HK-2 (cell line): ENCODE results near the gene FAM50B.

Experiments
- DNase-seq: peaks from one replicate; pipeline ENCODE4 v3.0.0-alpha.2; 2018; ENCODE audit not compliant: unreplicated experiment

The FAM50B gene

GRCh38 chr6:3872370-3872854 is 23.2 kb downstream of the FAM50B start:
- no peak for DNase-seq

DNA sequence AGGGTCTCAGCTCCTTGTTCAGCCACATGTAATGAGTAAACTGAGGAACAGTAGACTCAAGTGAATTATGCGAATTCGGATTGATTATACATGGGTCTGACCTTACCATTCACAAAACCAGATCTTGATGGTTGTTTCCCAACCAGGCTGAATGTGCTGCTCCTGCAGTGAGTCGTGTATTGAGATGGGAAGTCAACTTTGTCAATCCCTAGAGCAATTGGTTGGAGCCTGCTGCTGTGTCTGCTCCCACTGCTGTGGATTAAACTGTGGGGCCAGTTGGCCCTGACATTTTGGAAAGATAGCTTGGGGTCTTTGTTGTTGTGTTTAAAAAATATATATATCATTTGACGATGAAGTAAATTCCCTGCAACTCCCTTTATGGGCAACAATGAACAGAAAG is 23.9 kb downstream of the FAM50B start:
- DNase-seq: no peak

DNA sequence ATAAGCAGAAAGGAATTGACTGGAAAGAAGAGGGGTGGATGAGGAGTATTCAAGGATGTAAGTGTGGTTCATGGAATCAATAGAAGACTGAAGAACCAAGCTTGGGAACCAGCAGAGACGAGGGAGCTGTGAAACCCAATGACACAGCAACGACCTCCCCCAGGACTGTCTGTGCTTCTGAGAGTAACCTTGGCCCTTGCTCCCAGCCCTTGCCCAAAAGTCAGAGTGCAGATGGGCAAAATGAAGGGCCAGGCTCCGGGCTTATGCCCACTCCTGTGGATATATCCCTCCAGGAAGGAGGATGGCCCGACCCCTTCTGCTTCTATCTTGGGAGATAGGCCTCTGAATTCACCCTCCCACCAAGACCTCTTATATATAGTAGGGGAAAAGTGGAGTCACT is 24.9 kb downstream of the FAM50B start:
- no peak for DNase-seq

- no peak for DNase-seq
These were observed 26.3 kb downstream of the FAM50B start for GRCh38 chr6:3875486-3875885.

DNA sequence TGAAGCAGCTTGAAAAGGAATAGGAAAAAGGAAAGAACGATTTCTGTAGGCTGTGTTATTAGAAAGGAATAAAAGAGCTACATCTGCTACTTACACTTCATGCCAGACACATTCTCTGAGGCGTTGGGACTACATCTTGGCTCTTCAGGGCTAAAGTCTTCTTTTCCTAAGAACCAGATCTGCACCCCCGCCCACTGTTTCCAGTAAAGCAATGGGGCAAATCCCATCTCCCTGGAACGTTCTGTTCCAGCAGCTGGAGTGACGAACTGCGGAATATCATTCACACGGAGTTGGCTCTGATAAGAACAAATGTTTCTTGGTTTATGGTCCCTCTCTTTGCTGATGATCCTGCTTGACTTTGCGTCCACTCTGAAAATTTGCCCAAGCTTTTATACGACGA is 26.9 kb downstream of the FAM50B start:
- DNase-seq: no peak

GRCh38 chr6:3876866-3877265 is 27.7 kb downstream of the FAM50B start:
- no peak for DNase-seq

- no peak for DNase-seq
These were observed 29.0 kb downstream of the FAM50B start for GRCh38 chr6:3878048-3878666.

GRCh38 chr6:3879194-3879952 is 30.2 kb downstream of the FAM50B start:
- DNase-seq: no peak

DNA sequence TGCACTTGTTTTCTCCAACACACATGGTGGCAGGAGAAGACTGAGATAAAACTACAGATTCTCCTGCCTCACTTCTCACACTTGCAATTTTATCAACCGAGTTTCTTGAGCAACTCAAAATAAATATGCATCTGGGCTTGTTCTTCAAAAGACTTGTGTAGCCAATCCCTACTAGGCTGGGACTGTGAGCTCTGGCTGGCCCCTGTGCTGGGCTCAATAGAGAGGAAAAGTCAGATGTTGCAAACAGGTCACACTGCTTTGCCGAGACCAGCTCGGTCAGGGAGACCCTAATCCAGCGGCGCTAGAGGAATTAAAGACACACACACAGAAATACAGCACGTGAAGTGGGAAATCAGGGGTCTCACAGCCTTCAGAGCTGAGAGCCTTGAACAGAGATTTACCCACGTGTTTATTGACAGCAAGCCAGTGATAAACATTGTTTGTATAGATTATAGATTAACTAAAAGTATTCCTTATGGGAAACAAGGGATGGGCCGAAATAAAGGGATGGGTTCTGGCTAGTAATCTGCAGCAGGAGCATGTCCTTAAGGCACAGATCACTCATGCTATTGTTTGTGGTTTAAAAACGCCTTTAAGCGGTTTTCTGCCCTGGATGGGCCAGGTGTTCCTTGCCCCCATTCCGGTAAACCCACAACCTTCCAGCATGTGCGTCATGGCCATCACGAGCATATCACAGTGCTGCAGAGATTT is 32.7 kb downstream of the FAM50B start:
- DNase-seq: no peak

DNA sequence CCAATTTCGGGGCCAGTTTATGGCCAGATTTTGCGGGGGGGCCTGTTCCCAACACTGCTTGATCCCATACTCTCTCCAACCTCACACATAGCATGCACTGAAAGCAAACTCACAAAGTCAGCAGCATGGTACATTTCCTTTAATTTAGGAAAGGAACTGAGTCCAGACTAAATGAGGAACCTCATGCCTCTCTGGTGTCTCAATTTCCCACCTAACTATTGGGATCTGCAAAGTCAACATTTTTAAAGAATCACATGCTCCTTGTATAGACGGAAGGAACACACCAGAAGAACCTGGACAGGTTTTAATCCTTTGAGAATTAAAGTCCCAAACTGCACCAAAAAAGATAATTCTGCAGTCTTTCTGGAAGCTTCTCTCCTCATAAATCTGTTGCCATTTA is 33.3 kb downstream of the FAM50B start:
- DNase-seq: no peak

GRCh38 chr6:3882866-3883265 is 33.7 kb downstream of the FAM50B start:
- DNase-seq: no peak

GRCh38 chr6:3884007-3884745 is 35.0 kb downstream of the FAM50B start:
- DNase-seq: no peak

DNA sequence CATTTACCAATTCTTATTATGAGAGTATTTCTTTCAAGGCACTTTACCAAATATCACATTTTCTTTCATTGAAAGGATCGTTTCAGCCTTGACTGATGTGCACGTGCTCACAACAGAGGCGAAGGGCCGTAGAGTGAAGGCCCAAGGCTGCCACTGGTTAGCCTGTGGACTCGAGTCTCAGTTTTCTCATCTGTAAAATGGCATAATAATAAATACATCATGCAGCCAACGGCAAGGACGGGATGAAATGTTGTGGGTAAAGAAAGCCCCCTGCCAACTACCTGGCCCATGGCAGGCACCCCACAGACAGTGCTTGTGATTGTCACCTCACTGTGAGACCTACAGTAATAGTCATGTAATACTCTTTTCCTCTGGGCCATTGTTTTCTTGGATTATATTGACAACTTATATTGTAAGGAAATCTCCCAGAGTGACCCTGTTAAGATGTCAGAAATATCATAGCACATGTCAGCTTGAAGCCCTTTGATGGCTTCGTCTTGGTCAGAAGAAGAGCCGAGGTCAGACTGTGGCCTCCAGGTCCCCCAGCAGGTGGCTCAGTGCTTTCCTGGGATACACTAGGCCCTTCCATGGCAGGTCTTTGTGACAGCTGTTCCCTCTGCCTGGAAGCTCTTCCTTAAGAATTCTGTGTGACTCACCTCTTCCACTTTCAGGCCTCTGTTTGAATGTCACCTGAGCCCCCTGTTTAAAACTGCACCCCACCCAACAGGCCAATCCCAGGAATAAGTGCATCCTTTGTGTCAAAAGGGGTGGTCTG is 36.3 kb downstream of the FAM50B start:
- peak; percentile 32 for DNase-seq

DNA sequence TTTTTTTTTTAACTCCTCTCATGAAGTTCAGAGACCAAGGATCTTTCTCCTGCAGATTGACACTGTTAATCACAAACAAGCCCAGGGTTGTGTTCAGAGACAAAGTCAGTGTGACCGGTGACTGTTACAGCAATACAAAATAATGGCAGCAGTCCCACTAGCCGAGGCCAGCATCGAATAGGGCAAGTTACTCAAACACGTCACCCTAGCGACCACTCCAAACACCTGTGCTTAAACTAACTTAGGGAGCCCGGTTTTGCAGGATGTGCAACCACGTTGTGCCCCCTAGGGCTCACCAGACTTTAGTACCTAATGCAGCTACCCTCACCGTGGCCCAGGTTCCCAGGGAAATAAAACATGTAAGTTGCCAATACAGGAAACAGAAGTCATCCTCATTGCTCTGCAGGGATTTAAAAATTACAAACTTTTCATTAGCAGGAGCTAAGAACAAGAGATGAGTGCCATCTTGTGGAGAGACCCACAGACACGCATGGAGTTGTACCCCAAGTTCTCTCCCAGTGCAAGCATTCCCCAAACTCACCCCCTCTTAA is 38.1 kb downstream of the FAM50B start:
- no peak for DNase-seq

DNA sequence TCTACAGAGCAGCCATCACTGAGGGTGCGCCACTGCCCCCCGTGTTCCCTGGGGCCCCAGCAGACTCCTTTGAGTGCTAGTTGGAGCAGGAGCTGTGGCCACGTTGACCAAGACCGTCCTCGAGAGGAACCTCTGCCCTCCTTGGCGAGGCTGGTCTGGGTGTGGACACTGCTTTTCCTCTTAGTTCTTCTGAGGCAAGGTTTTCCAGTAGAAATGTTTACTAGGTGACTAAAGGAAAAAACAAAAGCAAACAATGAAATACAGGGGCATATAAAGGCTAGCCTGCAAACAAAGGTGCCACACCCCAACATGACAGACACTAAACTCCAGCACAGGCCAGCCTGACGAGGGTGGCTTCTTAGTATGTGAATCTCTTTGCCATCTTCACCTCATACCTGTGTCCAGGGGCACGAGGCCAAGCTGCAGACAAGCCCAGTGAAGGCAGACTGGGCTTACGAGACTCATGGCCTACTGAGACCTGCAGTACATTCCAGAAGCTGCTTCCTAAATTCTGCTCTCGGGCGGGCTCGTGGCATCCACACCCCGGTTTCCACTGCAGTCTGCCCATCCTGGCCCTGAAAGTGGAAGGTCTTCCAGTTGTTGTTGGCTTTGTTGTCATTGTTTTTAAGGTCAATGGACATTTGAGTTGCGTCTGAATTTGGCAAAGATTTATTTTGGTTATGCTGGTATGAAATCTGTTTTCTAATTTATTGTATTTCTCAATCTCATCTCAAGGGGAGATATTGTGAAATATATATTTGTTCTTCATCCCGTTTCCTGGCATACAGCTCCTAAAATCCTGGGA is 39.2 kb downstream of the FAM50B start:
- DNase-seq: no peak

GRCh38 chr6:3890047-3890446 is 40.9 kb downstream of the FAM50B start:
- no peak for DNase-seq

DNA sequence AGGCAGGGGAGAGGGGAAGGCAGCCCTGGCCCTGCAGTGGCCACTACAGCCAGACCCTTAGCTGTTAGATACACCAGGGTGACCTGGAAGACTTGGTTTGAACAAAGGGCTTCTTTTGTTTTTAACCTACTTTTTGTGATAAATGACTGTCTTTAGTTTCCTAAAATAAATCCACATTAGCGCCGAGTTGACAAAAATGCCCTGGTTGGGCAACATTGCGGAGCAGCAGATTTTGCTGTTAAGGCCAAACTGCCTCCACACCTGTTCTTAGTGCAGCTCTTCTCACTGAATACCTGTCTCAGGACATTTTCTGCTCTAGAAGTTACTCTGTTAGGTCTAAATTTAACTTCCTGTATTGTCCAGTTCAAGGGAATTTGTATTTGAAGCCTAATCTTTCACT is 42.7 kb downstream of the FAM50B start:
- no peak for DNase-seq

- no peak for DNase-seq
These were observed 43.4 kb downstream of the FAM50B start for GRCh38 chr6:3892603-3893002.

GRCh38 chr6:3893487-3893886 is 44.3 kb downstream of the FAM50B start:
- no peak for DNase-seq

DNA sequence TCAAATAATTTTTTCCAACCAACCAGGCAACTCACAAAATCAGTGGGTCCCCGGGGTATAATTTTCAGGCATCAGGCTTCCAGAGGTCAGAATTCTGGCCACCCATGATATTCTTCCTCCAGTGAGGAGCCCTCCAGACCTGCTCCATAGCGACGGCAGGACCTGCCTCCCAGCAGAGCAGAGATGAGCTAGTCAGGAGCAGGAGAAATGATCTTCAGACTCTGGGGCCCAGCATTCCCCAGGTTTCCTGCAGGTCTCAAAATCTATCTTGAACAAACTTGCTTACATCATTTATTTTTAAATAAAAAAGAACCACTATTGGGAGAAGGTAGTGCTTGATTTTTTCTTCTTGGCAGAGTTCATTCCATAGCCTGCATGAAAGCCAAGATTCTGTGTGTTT is 44.7 kb downstream of the FAM50B start:
- no peak for DNase-seq
